ENCODE measurements around the gene RFNG. TPM values are rescaled to one million over a fixed set of nuclear protein-coding genes. Genes with fewer than 3 reads are reported as not detected.

The RFNG gene
- total and polyA plus RNA-seq, 2 of the 13 experiments (the other 11 are each of a cell fraction or from before 2014, with no cell fraction given): 61.4 to 64.0 TPM

- TF ChIP-seq TFE3 (CRISPR knock-in tag; IDR thresholded peaks at IDR 0.05) (peak; percentile 92), RXRB (CRISPR knock-in tag; IDR thresholded peaks at IDR 0.05; ENCODE audit: borderline replicate concordance) (peak; percentile 93), ZNF260 (CRISPR knock-in tag; IDR thresholded peaks at IDR 0.05; ENCODE audit: borderline replicate concordance, low read depth) (no peak), ELF4 (CRISPR knock-in tag; IDR thresholded peaks at IDR 0.05; ENCODE audit: borderline replicate concordance) (no peak), ZNF720 (CRISPR knock-in tag; IDR thresholded peaks at IDR 0.05) (peak; percentile 77; the same call in 1 of the 2 replicates), MAZ (IDR thresholded peaks at IDR 0.05; ENCODE audit: borderline replicate concordance, low read depth, low read length) (peak; percentile 96), MAZ (CRISPR knock-in tag; IDR thresholded peaks at IDR 0.05; ENCODE audit: low read depth) (peak; percentile 95; the same call in 1 of the 2 replicates), ZNF136 (CRISPR knock-in tag; IDR thresholded peaks at IDR 0.05; ENCODE audit: low read depth) (no peak), GFI1 (CRISPR knock-in tag; IDR thresholded peaks at IDR 0.05; ENCODE audit: borderline replicate concordance) (peak; percentile 81), ZNF775 (CRISPR knock-in tag; IDR thresholded peaks at IDR 0.05; ENCODE audit: borderline replicate concordance) (no peak), NR3C1 (CRISPR knock-in tag; IDR thresholded peaks at IDR 0.05) (peak; percentile 58; the same call in 1 of the 2 replicates), KLF11 (CRISPR knock-in tag; IDR thresholded peaks at IDR 0.05) (peak; percentile 37; the same call in 1 of the 2 replicates), SP5 (CRISPR knock-in tag; IDR thresholded peaks at IDR 0.05; ENCODE audit: borderline replicate concordance, low read depth) (peak; percentile 96), ZKSCAN8 (CRISPR knock-in tag; IDR thresholded peaks at IDR 0.05; ENCODE audit: borderline replicate concordance) (peak; percentile 89), ZSCAN21 (CRISPR knock-in tag; IDR thresholded peaks at IDR 0.05; ENCODE audit: borderline replicate concordance) (peak; percentile 40; the same call in 1 of the 2 replicates), ZXDC (CRISPR knock-in tag; IDR thresholded peaks at IDR 0.05) (peak; percentile 100), KDM6A (CRISPR knock-in tag; IDR thresholded peaks at IDR 0.05; ENCODE audit: low read depth) (peak; percentile 74; the same call in 1 of the 2 replicates), SMARCE1 (IDR thresholded peaks at IDR 0.05; ENCODE audit: borderline replicate concordance) (no peak), MTA3 (CRISPR knock-in tag; IDR thresholded peaks at IDR 0.05) (no peak), MAFF (IDR thresholded peaks at IDR 0.05; ENCODE audit: low read depth, low read length) (no peak), FOSL1 (CRISPR knock-in tag; IDR thresholded peaks at IDR 0.05; ENCODE audit: borderline replicate concordance) (0 out of 2 replicates have a peak, but pooled peaks have one; percentile 47), TOPORS (CRISPR knock-in tag; IDR thresholded peaks at IDR 0.05) (no peak; the same call in 1 of the 2 replicates), GATA4 (IDR thresholded peaks at IDR 0.05; ENCODE audit: borderline replicate concordance, low read depth) (peak; percentile 70), HOMEZ (CRISPR knock-in tag; IDR thresholded peaks at IDR 0.05; ENCODE audit: low read depth) (peak; percentile 58; the same call in 1 of the 2 replicates), MED8 (CRISPR knock-in tag; IDR thresholded peaks at IDR 0.05; ENCODE audit: insufficient replicate concordance) (peak; percentile 99)
Measured at GRCh38 chr17:82000803-82001570, 50.6 kb downstream of the RFNG start (continued).
